Prostate gland (tissue), 2 donors: ENCODE measurements around the gene RIT2.

ENCODE experiments used
- POLR2A ChIP-seq: fragments of 450-650 bp; IDR thresholded peaks from one replicate; pipeline ENCODE4 v1.6.1; 2016; ENCODE audit warnings: antibody characterized with exemption, mild to moderate bottlenecking
- POLR2AphosphoS5 ChIP-seq: sonication (generic); formaldehyde crosslinking; IDR thresholded peaks from one replicate; pipeline ENCODE4 v1.6.1; 2017; ENCODE audit warnings: antibody characterized with exemption
- TF ChIP-seq, protein P1 (sequence below), 4 experiments: fragments of 200-600 bp in 2 of 4; fragments of 450-650 bp in 2 of 4; sonication (generic) in 2 of 4; IDR thresholded peaks; 1 replicate in 3 of 4; 2 replicates in 1 of 4; pipeline ENCODE4 v1.5.1; 2016 to 2019; ENCODE audit warnings: antibody characterized with exemption in 4 of 4, mild to moderate bottlenecking in 2 of 4, moderate library complexity in 2 of 4

- TF ChIP-seq POLR2A (no peak), POLR2AphosphoS5 (no peak)
- TF ChIP-seq, protein P1, sequence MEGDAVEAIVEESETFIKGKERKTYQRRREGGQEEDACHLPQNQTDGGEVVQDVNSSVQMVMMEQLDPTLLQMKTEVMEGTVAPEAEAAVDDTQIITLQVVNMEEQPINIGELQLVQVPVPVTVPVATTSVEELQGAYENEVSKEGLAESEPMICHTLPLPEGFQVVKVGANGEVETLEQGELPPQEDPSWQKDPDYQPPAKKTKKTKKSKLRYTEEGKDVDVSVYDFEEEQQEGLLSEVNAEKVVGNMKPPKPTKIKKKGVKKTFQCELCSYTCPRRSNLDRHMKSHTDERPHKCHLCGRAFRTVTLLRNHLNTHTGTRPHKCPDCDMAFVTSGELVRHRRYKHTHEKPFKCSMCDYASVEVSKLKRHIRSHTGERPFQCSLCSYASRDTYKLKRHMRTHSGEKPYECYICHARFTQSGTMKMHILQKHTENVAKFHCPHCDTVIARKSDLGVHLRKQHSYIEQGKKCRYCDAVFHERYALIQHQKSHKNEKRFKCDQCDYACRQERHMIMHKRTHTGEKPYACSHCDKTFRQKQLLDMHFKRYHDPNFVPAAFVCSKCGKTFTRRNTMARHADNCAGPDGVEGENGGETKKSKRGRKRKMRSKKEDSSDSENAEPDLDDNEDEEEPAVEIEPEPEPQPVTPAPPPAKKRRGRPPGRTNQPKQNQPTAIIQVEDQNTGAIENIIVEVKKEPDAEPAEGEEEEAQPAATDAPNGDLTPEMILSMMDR (IDR thresholded peaks at IDR 0.05): no peak
Measured at GRCh38 chr18:42760290-42760689, 355.2 kb downstream of the RIT2 start.
